K562 (cell line): ENCODE results near the gene FGGY. TPM values are rescaled to one million over a fixed set of nuclear protein-coding genes. Genes with fewer than 3 reads are reported as not detected.

Experiments
- ATAC-seq: fragments of 200-7000 bp; cut with Tn5 transposase; 3 replicates; pipeline ENCODE4 v1.9.1; 2020; ENCODE audit warnings: moderate library complexity
- BruUV-seq: library from RNA; stranded (reverse); fragments of 400-500 nt; replicated peaks from 2 replicates; lab custom pipeline; 2021; lab: Mats Ljungman, UMichigan
- CTCF ChIA-PET: fragments of 300-600 bp; formaldehyde crosslinking; extraction: SDS; loops from one replicate; lab custom pipeline; 2021; ENCODE audit warnings: low intra/inter-chr PET ratio; lab: Yijun Ruan, JAX
- POLR2A ChIA-PET: fragments of 300-600, 350-650 bp; sonication (Branson Sonifier 250); formaldehyde crosslinking; extraction: SDS; loops from one replicate; lab custom pipeline; 2021; ENCODE audit warnings: antibody characterized with exemption, inconsistent platforms; lab: Yijun Ruan, JAX
- DNase-seq, 4 experiments: peaks; one replicate each; pipeline versions ENCODE4 v3.0.0 to v3.0.0-alpha.2; 2011 to 2018; ENCODE audit warnings: low spot score in 3 of 4, mixed read lengths in 3 of 4; ENCODE audit errors: extremely low read depth in 1 of 4
- FAIRE-seq: peaks from 2 replicates; lab custom pipeline; 2011; peaks lifted over from hg19 to GRCh38; lab: Jason Lieb, UNC
- H2AFZ ChIP-seq: 2 replicates; pipeline ENCODE4 v1.6.0; 2011; ENCODE audit warnings: low read depth, low read length, control low read depth, inconsistent platforms
- H3K27ac ChIP-seq: fragments of 200-600 bp; 3 replicates; pipeline ENCODE4 v1.8.0; 2011; ENCODE audit warnings: low read depth, mild to moderate bottlenecking, control low read depth, inconsistent platforms, low read length, moderate library complexity, mixed read lengths; ENCODE audit errors: extremely low read depth
- H3K27me3 ChIP-seq, 2 experiments: fragments of 300-600 bp in 1 of 2; 2 replicates in 1 of 2; 3 replicates in 1 of 2; pipeline versions ENCODE4 v1.6.0 to v1.8.0; 2011; ENCODE audit warnings: inconsistent platforms in 2 of 2, low read length in 2 of 2, mild to moderate bottlenecking in 1 of 2, mixed read lengths in 1 of 2, moderate library complexity in 1 of 2; ENCODE audit not compliant: control insufficient read depth in 2 of 2, insufficient read depth in 2 of 2
- H3K36me3 ChIP-seq: fragments of 300-600 bp; 3 replicates; pipeline ENCODE4 v1.8.0; 2011; ENCODE audit warnings: mild to moderate bottlenecking, low read length, inconsistent platforms; ENCODE audit not compliant: control insufficient read depth, insufficient read depth
- H3K4me1 ChIP-seq, 2 experiments: fragments of 200-600 bp in 1 of 2; replicated peaks in 1 of 2; 2 replicates in 1 of 2; 3 replicates in 1 of 2; pipeline versions ENCODE4 v1.5.1 to v1.8.0; 2011; ENCODE audit warnings: inconsistent platforms in 2 of 2, low read length in 2 of 2, mild to moderate bottlenecking in 1 of 2, mixed read lengths in 1 of 2, moderate library complexity in 1 of 2; ENCODE audit not compliant: control insufficient read depth in 2 of 2, insufficient read depth in 2 of 2
- H3K4me2 ChIP-seq: 2 replicates; pipeline ENCODE4 v1.6.1; 2011; ENCODE audit warnings: low read length, control low read depth, inconsistent platforms, mixed read lengths; ENCODE audit not compliant: insufficient read depth
- H3K4me3 ChIP-seq: fragments of 200-600 bp; sonication (generic), shearing (Covaris generic); 2 replicates; pipeline ENCODE4 v1.5.1; 2016; ENCODE audit warnings: control low read depth, inconsistent platforms
- H3K79me2 ChIP-seq: fragments of 200-600 bp; 3 replicates; pipeline ENCODE4 v1.8.0; 2011; ENCODE audit warnings: low read length, inconsistent platforms; ENCODE audit not compliant: control insufficient read depth, insufficient read depth
- H3K9ac ChIP-seq, 2 experiments: 2 replicates each; pipeline versions ENCODE4 v1.6.0 to v1.6.1; 2011; ENCODE audit warnings: low read depth in 2 of 2, low read length in 2 of 2, control low read depth in 1 of 2, inconsistent platforms in 1 of 2, mild to moderate bottlenecking in 1 of 2, mixed read lengths in 1 of 2; ENCODE audit not compliant: insufficient read depth in 1 of 2
- H3K9me1 ChIP-seq: one replicate; pipeline ENCODE4 v1.6.0; 2011; ENCODE audit warnings: inconsistent platforms, mild to moderate bottlenecking, low read length, moderate library complexity; ENCODE audit not compliant: control insufficient read depth, insufficient read depth
- H3K9me3 ChIP-seq: replicated peaks from 2 replicates; pipeline ENCODE4 v1.5.1; 2011; ENCODE audit warnings: low read depth, low read length, inconsistent platforms; ENCODE audit not compliant: control insufficient read depth, insufficient read depth
- H4K20me1 ChIP-seq: replicated peaks from 2 replicates; pipeline ENCODE4 v1.6.1; 2011; ENCODE audit warnings: low read length, inconsistent platforms, mixed read lengths; ENCODE audit not compliant: control insufficient read depth, insufficient read depth
- ARID2 ChIP-seq: fragments of 450-650 bp; IDR thresholded peaks from 2 replicates; pipeline ENCODE4 v1.6.1; 2017; ENCODE audit warnings: antibody characterized with exemption, mild to moderate bottlenecking
- CBX5 ChIP-seq: IDR thresholded peaks from 2 replicates; pipeline ENCODE4 v1.6.1; 2014; ENCODE audit warnings: low read depth, borderline replicate concordance
- ESRRA ChIP-seq: fragments of 450-650 bp; IDR thresholded peaks from 2 replicates; pipeline ENCODE4 v1.6.1; 2014; ENCODE audit warnings: low read depth, mild to moderate bottlenecking, moderate library complexity, borderline replicate concordance
- HNRNPL ChIP-seq: fragments of 200-400 bp; formaldehyde crosslinking; IDR thresholded peaks from 2 replicates; pipeline ENCODE4 v1.6.1; 2017; ENCODE audit warnings: low read depth, mild to moderate bottlenecking, low read length
- JUND ChIP-seq, 2 experiments: IDR thresholded peaks; 2 replicates in 1 of 2; 3 replicates in 1 of 2; pipeline ENCODE4 v1.6.1; 2011; ENCODE audit warnings: borderline replicate concordance in 2 of 2, low read depth in 2 of 2, low read length in 2 of 2, improper control_type of control experiment in 1 of 2, missing biosample characterization in 1 of 2, missing genetic modification characterization in 1 of 2, missing genetic modification reagents in 1 of 2
- MAFG ChIP-seq: fragments of 450-650 bp; conservative IDR thresholded peaks from 2 replicates; pipeline ENCODE4 v1.6.1; 2016; ENCODE audit warnings: missing genetic modification characterization, missing compliant biosample characterization
- MYNN ChIP-seq, 2 experiments: sonication (generic); formaldehyde crosslinking in 1 of 2; IDR thresholded peaks; 2 replicates each; pipeline versions ENCODE4 v1.5.0 to v1.6.1; 2016 to 2020; ENCODE audit warnings: antibody characterized with exemption in 1 of 2, missing genetic modification reagents in 1 of 2
- NCOA2 ChIP-seq, 2 experiments: fragments of 450-650 bp; IDR thresholded peaks; 2 replicates each; pipeline ENCODE4 v1.6.1; 2018; ENCODE audit warnings: mild to moderate bottlenecking in 2 of 2, moderate library complexity in 1 of 2; ENCODE audit not compliant: partially characterized antibody in 2 of 2
- NFATC3 ChIP-seq: fragments of 450-650 bp; IDR thresholded peaks from 2 replicates; pipeline ENCODE4 v1.6.1; 2017; ENCODE audit warnings: mild to moderate bottlenecking
- NFIC ChIP-seq: fragments of 450-650 bp; IDR thresholded peaks from 2 replicates; pipeline ENCODE4 v1.6.1; 2017; ENCODE audit warnings: mild to moderate bottlenecking, inconsistent platforms
- NFXL1 ChIP-seq: fragments of 450-650 bp; formaldehyde crosslinking; IDR thresholded peaks from 2 replicates; pipeline ENCODE4 v1.4.0; 2021; ENCODE audit warnings: mild to moderate bottlenecking
- RFX5 ChIP-seq: IDR thresholded peaks from 2 replicates; pipeline ENCODE4 v1.6.1; 2011; ENCODE audit warnings: low read depth, mild to moderate bottlenecking, improper control_type of control experiment, low read length
- SMAD4 ChIP-seq: fragments of 250-450 bp; sonication (Bioruptor Pico); conservative IDR thresholded peaks from 2 replicates; pipeline ENCODE4 v1.8.0; 2021; ENCODE audit warnings: inconsistent platforms, mild to moderate bottlenecking, moderate library complexity
- ZNF561 ChIP-seq: fragments of 450-650 bp; formaldehyde crosslinking; conservative IDR thresholded peaks from 2 replicates; pipeline ENCODE4 v1.4.0; 2020; ENCODE audit warnings: mild to moderate bottlenecking, moderate library complexity
- ZNF584 ChIP-seq: fragments of 200-800 bp; sonication (Bioruptor generic); IDR thresholded peaks from 2 replicates; pipeline ENCODE4 v1.6.1; 2016; ENCODE audit warnings: low read depth, mild to moderate bottlenecking, missing genetic modification characterization, missing compliant biosample characterization
- ZNF780A ChIP-seq: fragments of 250-450 bp; sonication (Bioruptor Pico); IDR thresholded peaks from 2 replicates; pipeline ENCODE4 v1.5.0; 2021; ENCODE audit warnings: mild to moderate bottlenecking
- in situ Hi-C: fragments of 300-500 bp; cut with MboI; formaldehyde crosslinking; loops from 4 replicates; pipeline ENCODE4 v1.15.0; 2018; ENCODE audit warnings: inconsistent platforms, mixed read lengths
- intact Hi-C: fragments of 100-400 bp; cut with micrococcal nuclease; formaldehyde crosslinking; loops from 2 replicates; pipeline ENCODE4 v1.14.2; 2022
- polyA plus RNA-seq, 8 experiments: library from polyadenylated mRNA; depleted of rRNA in 4 of 8; stranded (reverse) in 5 of 8; unstranded in 3 of 8; fragments of >200 nt; fragmentation: Nextera tagmentation in 2 of 8; fragmentation: Illumina TruSeq in 1 of 8; extraction: Ambion mirVana in 2 of 8; extraction: Trizol in 1 of 8; gene quantifications; 2 replicates each; pipeline versions ENCODE4 v1.2.1 to v1.2.3, GENCODE V29; 2011 to 2014; ENCODE audit warnings: inconsistent platforms in 1 of 8, missing spikeins in 1 of 8
- total RNA-seq, 7 experiments: library from RNA; depleted of rRNA in 6 of 7; stranded (reverse); fragments of >200 nt in 6 of 7; fragmentation: Illumina TruSeq in 2 of 7; extraction: Trizol in 2 of 7; gene quantifications; 2 replicates each; pipeline versions ENCODE4 v1.2.1 to v1.2.3, GENCODE V29; 2011 to 2021; ENCODE audit warnings: low replicate concordance in 1 of 7
- TF ChIP-seq, protein P1 (sequence below): fragments of 250-450 bp; sonication (Bioruptor Pico); IDR thresholded peaks from 2 replicates; pipeline ENCODE4 v1.8.0; 2022; ENCODE audit warnings: moderate library complexity, mild to moderate bottlenecking, inconsistent platforms
- TF ChIP-seq, protein P2 (sequence below), 2 experiments: fragments of 450-650 bp in 1 of 2; sonication (generic) in 1 of 2; formaldehyde crosslinking in 1 of 2; IDR thresholded peaks in 1 of 2; conservative IDR thresholded peaks in 1 of 2; 2 replicates each; pipeline versions ENCODE4 v1.6.1 to v1.8.1; 2016 to 2023; ENCODE audit warnings: mild to moderate bottlenecking in 2 of 2, moderate library complexity in 2 of 2, inconsistent platforms in 1 of 2, missing genetic modification reagents in 1 of 2

The FGGY gene
- total and polyA plus RNA-seq, 9 of the 15 experiments (the other 6 are each of a cell fraction or from before 2014, with no cell fraction given), result 9.7 to 19.2 (median 12.6) TPM

DNA sequence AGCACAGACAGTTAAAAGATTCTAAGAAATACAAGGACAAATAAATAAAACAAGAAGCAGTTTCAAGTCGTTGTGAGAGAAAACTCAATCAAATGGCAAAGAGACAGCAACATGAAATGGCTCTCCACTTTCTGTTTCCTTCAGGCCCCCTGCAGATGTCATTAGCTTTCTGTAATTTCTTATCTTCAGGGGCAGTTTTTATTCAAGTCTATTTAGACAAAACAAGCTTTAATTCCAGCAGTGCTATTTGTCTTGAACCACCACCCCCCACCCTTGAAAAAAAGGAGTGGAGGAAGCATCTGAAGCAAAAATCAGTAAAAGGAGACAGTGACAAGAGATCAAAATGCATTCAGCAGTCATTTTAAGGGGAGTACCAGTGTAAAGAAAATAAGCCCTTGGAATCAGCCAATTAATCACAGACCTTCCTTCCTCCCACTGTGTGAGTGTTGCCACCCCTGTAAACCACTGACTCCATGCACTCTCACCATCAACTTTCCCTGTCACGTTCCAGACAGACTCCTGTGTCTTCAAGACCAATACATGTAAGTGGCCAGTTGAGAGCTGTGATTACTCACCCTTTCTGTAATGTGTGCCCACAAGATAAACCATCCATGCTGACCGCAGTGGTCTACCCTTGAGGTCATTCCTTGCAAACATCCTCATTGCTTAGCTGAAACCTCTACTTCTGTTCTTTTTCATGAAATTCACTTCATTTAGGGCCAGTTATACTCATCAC is 381.8 kb downstream of the FGGY start (continued):
- peak; percentile 62; the same call in 1 of the 2 replicates for TF ChIP-seq ZNF584 (CRISPR knock-in tag)
- peak; percentile 75; the same call in 1 of the 2 replicates for TF ChIP-seq JUND (IDR thresholded peaks at IDR 0.05; ENCODE audit: borderline replicate concordance, low read depth, low read length)
- peak; percentile 63; the same call in 1 of the 3 replicates for TF ChIP-seq JUND (tag; IDR thresholded peaks at IDR 0.05; ENCODE audit: borderline replicate concordance, low read depth, low read length)
- TF ChIP-seq SMAD4, result peak; percentile 56; the same call in 1 of the 2 replicates
- TF ChIP-seq, protein P1, sequence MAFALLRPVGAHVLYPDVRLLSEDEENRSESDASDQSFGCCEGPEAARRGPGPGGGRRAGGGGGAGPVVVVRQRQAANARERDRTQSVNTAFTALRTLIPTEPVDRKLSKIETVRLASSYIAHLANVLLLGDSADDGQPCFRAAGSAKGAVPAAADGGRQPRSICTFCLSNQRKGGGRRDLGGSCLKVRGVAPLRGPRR (CRISPR knock-in tag), result no peak
- TF ChIP-seq, all 486 proteins: peak for 42

DNA sequence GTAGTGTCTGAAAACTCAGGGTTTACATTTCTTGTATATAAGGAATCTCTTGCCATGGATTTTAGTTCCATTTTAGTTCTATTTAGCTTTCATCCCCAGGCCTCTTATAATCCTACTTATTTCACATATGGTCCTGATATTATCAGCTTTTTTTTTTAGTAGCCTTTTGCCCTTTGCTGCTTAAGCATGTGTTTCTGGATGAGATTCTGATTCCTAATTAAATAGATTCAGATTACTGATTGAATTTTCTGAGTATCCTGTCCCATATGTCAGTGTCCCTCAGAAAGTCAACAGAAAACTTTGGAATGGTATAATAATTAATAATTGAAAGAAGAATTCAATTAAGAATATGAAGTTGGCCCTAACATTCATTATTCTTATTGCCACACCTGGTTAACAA is 383.1 kb downstream of the FGGY start:
- in situ Hi-C loops (no loop called here), intact Hi-C loops (no loop called here)
- Histone ChIP-seq H3K9me1 (no peaks in the 10 kb centered on the region), H3K36me3 (no peaks in the 10 kb centered on the region), H3K4me2 (no peak overlapping the region), H3K4me3 (no peak overlapping the region), H3K9me3 (no peaks in the 10 kb centered on the region), H3K27ac (no peak overlapping the region), H4K20me1 (no peaks in the 10 kb centered on the region), H3K4me1 (no peaks in the 10 kb centered on the region), H3K9ac (no peak overlapping the region), H2AFZ (no peak overlapping the region), H3K27me3 (no peaks in the 10 kb centered on the region; a peak in 1 of 5 replicates), H3K79me2 (no peaks in the 10 kb centered on the region)
- DNase-seq (no peak), ATAC-seq (no peak), FAIRE-seq (no peak)
- no TSS peak for BruUV-seq
- CTCF ChIA-PET, result no interaction called here
- POLR2A ChIA-PET, result no interaction called here
- TF ChIP-seq MAFG (tag) (no peak), ZNF780A (CRISPR knock-in tag) (no peak), NFATC3 (no peak), ESRRA (no peak), JUND (IDR thresholded peaks at IDR 0.05; ENCODE audit: borderline replicate concordance, low read depth, low read length) (no peak), JUND (tag; IDR thresholded peaks at IDR 0.05; ENCODE audit: borderline replicate concordance, low read depth, low read length) (no peak), MYNN (IDR thresholded peaks at IDR 0.05) (no peak), MYNN (CRISPR knock-in tag; IDR thresholded peaks at IDR 0.05) (no peak), HNRNPL (no peak), CBX5 (no peak), RFX5 (no peak), NFXL1 (CRISPR knock-in tag) (no peak), ZNF561 (CRISPR knock-in tag) (no peak), NFIC (no peak), ARID2 (no peak), NCOA2 (IDR thresholded peaks at IDR 0.05; ENCODE audit: partially characterized antibody in 2 of 2) (no peak)
- TF ChIP-seq, protein P2, sequence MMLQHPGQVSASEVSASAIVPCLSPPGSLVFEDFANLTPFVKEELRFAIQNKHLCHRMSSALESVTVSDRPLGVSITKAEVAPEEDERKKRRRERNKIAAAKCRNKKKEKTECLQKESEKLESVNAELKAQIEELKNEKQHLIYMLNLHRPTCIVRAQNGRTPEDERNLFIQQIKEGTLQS (IDR thresholded peaks at IDR 0.05), result no peak
- TF ChIP-seq, protein P2 (CRISPR knock-in tag; conservative IDR thresholded peaks at IDR 0.05), result no peak
